T-helper 22 cell (primary cell): Measurements from ENCODE around the gene NCOA3.
"Not testable (repeated sequence)": the region's sequence is repeated elsewhere in the genome, so short reads cannot be mapped to it uniquely, and the experiment has no call there.

Experiments
- DNase-seq: peaks from one replicate; pipeline ENCODE4 v3.0.0-alpha.2; 2020; ENCODE audit warnings: low read depth

NCOA3 gene

GRCh38 chr20:47568019-47568418 lies 66.3 kb downstream of the NCOA3 start:
- no peak for DNase-seq

GRCh38 chr20:47568837-47569410 lies 67.2 kb downstream of the NCOA3 start:
- no peak for DNase-seq

- no peak for DNase-seq
These were observed 69.7 kb downstream of the NCOA3 start for GRCh38 chr20:47571426-47571825.

DNA sequence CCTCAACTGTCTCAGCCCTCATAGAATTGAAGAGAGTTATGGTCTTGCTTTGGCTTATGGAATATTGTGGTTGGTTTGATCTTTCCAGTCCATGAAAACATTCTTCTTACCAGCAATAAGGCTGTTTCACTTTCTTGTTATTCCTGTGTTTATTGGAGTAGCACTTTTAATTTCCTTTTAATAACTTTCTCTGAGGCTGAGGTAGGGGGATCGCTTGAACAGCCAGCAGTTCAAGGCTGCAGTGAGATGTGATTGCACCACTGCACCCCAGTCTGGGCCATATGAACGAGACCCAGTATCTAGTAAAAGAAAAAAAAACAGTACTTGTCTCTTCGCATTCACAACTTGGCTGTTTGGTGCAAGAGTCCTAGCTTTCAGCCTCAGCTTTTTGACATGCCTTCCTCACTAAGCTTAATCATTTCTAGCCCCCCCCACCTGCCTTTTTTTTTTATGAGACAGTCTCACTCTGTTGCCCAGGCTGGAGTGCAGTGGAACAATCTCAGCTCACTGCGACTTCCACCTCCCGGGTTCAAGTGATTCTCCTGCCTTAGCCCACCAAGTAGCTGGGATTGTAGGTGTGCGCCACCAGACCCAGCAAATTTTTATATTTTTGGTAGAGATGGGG lies 70.5 kb downstream of the NCOA3 start:
- DNase-seq, result no peak

GRCh38 chr20:47573559-47573958 lies 71.9 kb downstream of the NCOA3 start:
- DNase-seq, result no peak

GRCh38 chr20:47574616-47575364 lies 73.1 kb downstream of the NCOA3 start:
- no peak for DNase-seq

DNA sequence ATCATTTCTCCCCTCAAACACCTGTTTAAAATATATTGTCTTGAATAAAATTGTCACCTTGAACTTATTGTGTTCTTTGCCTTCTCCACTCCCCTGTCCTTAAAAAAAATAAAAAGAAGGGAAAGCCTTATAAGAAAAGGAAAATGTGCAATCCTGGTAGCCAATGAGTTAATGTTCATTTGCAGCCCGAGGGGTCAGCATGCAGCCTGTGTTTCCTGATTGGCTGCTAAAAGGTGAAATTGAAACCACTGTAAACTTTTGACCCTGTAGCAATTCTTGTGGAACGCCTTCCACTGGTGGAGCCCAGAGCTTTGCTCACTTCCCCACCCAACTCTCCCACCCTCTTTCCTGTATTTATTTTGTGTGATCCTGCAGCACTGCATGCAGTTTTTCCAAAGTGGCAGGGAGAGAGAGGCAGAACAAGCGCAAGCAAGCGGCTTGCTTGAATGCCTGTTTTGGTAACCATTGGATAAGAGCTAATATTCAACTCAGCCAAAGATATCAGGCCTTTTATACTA lies 74.9 kb downstream of the NCOA3 start:
- no peak for DNase-seq

- no peak for DNase-seq
These were observed 75.6 kb downstream of the NCOA3 start for GRCh38 chr20:47577314-47577713.

- DNase-seq, result no peak
These were observed 76.9 kb downstream of the NCOA3 start for GRCh38 chr20:47578543-47578942.

GRCh38 chr20:47580686-47581085 lies 79.0 kb downstream of the NCOA3 start:
- DNase-seq, result not testable (repeated sequence)

DNA sequence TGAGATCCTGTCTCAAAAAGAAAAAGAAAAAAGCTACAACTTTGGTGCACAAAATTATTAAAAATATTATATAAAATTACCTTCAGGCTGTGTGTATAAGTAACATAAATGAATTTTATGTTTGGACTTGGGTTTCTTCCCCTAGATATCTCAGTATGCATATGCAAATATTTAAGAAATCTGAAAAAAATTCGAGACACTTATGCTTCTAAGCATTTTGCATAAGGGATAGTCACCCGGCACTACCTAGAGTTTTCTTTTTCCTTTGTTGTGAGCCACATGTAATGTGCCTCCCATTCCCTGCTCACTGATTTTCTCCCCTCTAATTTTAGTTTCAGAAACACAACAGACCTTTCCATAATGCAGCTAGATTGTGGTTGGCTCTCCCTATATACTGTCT lies 79.4 kb downstream of the NCOA3 start:
- no peak for DNase-seq

DNA sequence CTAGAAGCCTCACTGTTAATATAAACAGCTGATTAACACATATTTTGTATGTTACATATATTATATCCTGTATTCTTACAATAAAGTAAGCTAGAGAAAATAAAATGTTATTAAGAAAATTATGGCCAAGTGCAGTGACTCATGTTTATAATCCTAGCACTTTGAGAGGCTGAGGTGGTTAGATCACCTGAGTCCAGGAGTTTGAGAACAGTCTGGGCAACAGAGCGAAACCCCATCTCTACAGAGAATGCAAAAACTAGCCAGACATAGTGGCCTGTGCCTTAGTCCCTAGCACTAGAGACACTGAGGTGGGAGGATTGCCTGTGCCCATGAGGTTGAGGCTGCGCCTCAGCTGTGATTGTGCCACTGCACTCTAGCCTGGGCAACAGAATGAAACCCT lies 81.9 kb downstream of the NCOA3 start:
- DNase-seq, result no peak

GRCh38 chr20:47585087-47585747 lies 83.5 kb downstream of the NCOA3 start:
- DNase-seq, result no peak

DNA sequence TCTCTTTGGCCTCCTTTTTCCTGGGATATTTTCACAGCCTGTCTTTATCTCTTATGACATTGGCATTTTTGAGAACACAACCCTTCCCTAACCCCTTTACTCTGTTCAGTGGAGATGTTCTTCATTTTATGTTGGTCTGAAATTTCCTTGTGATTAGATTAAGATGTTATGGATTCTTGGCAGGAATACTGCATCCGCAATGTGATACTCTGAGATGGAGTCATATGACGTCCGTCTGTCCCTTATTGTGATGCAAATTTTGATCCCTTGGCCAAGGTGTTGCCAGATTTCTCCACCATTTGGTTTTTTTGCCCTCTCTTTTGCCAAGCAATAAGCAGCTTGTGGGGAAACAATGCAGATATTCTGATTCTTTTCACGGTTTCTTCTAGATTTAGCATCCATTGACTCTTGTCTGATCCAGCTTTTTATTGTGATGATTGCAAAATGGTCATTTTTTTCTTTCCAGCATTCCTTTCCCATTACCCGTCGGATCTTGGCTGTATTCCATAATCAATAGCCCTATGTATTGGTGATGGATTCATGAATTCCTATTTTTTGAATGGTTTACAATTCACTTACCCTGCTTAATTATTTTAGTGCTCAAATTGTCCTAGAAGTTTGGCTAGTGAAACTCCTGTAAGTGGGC lies 85.1 kb downstream of the NCOA3 start:
- DNase-seq, result no peak

- DNase-seq, result no peak
These were observed 86.5 kb downstream of the NCOA3 start for GRCh38 chr20:47588158-47588557.

DNA sequence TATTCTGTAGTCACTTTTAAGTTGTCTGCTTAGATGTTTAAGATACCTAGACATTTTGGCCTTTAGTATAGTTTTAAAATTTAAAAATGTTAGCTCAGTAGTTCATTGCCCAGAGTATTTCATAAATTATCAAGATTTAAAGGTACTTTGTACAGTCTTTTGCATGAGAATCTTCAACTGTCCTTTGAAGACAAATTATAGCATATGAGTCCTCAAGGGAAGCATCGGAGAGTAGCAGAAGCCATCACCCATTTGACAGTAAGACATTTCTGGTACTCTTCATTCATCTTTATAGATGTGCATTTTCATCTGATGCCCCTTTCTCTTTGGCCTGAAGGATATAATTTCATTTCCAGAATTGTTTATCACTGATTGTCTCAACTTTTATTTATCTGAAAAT lies 89.5 kb downstream of the NCOA3 start:
- DNase-seq, result no peak

DNA sequence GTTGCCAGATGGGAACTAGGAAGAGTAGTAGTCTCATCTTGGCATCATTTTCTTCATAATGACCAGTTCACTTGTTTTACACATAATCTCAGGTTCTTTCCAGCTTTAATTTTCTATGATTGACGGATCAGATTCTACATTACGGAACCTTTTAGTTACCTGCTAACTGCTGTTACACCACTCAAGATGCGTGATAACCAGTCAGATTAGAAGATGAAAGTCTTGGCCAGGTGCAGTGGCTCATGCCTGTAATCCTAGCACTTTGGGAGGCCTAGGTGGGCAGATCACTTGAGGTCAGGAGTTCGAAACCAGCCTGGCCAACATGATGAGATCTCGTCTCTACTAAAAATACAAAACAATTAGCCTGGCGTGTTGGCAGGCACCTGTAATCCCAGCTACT lies 92.5 kb downstream of the NCOA3 start:
- no peak for DNase-seq

GRCh38 chr20:47595138-47595537 lies 93.5 kb downstream of the NCOA3 start:
- not testable (repeated sequence) for DNase-seq

- DNase-seq, result no peak
These were observed 94.4 kb downstream of the NCOA3 start for GRCh38 chr20:47596003-47596571.

GRCh38 chr20:47597090-47597489 lies 95.4 kb downstream of the NCOA3 start:
- DNase-seq, result no peak

- DNase-seq, result no peak
These were observed 97.4 kb downstream of the NCOA3 start for GRCh38 chr20:47598911-47599744.
